ENCODE data around the gene CYP3A7. TPM values are rescaled to one million over a fixed set of nuclear protein-coding genes. Genes with fewer than 3 reads are reported as not detected.

The CYP3A7 gene
- total and polyA plus RNA-seq, 2 of the 13 experiments (the other 11 are each of a cell fraction or from before 2014, with no cell fraction given), result 5.8 to 6.4 TPM

- TF ChIP-seq FOXP4 (CRISPR knock-in tag; IDR thresholded peaks at IDR 0.05) (peak; percentile 92), MXI1 (IDR thresholded peaks at IDR 0.05; ENCODE audit: borderline replicate concordance, low read depth, low read length) (no peak), TEAD3 (CRISPR knock-in tag; optimal IDR thresholded peaks at IDR 0.05; ENCODE audit: borderline replicate concordance) (peak; percentile 31), ZNF496 (CRISPR knock-in tag; IDR thresholded peaks at IDR 0.05; ENCODE audit: insufficient replicate concordance) (no peak), ARID5B (CRISPR knock-in tag; IDR thresholded peaks at IDR 0.05) (peak; percentile 90), ARID3A (IDR thresholded peaks at IDR 0.05; ENCODE audit: low read depth, low read length) (peak; percentile 61; the same call in 1 of the 2 replicates), ZNF614 (CRISPR knock-in tag; IDR thresholded peaks at IDR 0.05; ENCODE audit: borderline replicate concordance) (peak; percentile 41; the same call in 1 of the 2 replicates), DMAP1 (CRISPR knock-in tag; IDR thresholded peaks at IDR 0.05) (peak; percentile 57; the same call in 1 of the 2 replicates), ZNF556 (CRISPR knock-in tag; IDR thresholded peaks at IDR 0.05; ENCODE audit: borderline replicate concordance) (no peak), MIXL1 (CRISPR knock-in tag; IDR thresholded peaks at IDR 0.05) (peak; percentile 84; the same call in 1 of the 2 replicates), NFE2L2 (IDR thresholded peaks at IDR 0.05; ENCODE audit: low read length) (no peak), CEBPG (CRISPR knock-in tag; IDR thresholded peaks at IDR 0.05) (peak; percentile 70), TARDBP (CRISPR knock-in tag; IDR thresholded peaks at IDR 0.05) (peak; percentile 64; the same call in 1 of the 2 replicates), ZNF260 (CRISPR knock-in tag; IDR thresholded peaks at IDR 0.05; ENCODE audit: borderline replicate concordance, low read depth) (no peak), ZNF34 (CRISPR knock-in tag; IDR thresholded peaks at IDR 0.05; ENCODE audit: borderline replicate concordance) (no peak), SAFB2 (CRISPR knock-in tag; IDR thresholded peaks at IDR 0.05; ENCODE audit: borderline replicate concordance, low read depth) (no peak), EP300 (IDR thresholded peaks at IDR 0.05; ENCODE audit: low read depth in 2 of 2, low read length in 2 of 2) (peak in 1 of 2 experiments; percentile 73; a peak in 2 of 4 replicates), EP300 (CRISPR knock-in tag; IDR thresholded peaks at IDR 0.05; ENCODE audit: borderline replicate concordance) (no peak)
Measured at GRCh38 chr7:99719996-99720769, 14.8 kb downstream of the CYP3A7 start (continued).
